ENCODE results near the gene NKD1. TPM values are rescaled to one million over a fixed set of nuclear protein-coding genes. Genes with fewer than 3 reads are reported as not detected.
A peak's percentile ranks its signal among the peaks of the same experiment; 100 is the strongest.

The NKD1 gene
- total RNA-seq, 2 experiments from 2014 or later = 0.91 to 1.1 TPM

DNA sequence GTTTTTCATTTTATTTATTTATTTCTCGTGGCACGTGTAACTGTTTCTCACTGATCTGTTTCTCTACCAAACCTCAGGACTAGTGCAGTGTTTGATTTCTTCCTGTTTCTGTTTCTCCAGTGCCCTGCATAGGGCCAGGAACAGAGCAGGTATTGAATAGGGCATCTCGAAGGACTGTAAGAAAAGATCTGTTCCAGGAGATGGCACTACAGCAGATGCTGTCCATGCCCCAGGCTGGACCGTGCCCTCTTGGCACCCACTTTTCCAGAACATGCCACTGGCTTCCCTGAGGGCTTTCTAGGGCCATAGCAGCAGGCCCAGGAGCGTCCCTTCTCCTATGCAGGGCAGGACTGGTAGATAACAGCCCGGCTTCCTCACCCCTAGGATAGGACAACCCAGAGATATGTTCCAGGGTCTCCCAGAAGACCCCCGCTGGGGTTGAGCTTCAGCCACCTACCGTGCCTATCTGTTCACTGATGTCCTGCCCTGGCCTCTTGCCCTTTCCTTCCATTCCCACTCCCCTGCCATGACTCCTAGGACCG lies 128.6 kb downstream of the NKD1 start:
- Mint-ChIP-seq H3K4me1 (peaks cover 41% of the 10 kb centered on the region), H3K27ac (peak overlapping the region; percentile 61), H3K4me3 (no peak overlapping the region), H3K9me3 (peaks cover 12% of the 10 kb centered on the region), H3K27me3 (no peaks in the 10 kb centered on the region), H3K36me3 (peaks cover 65% of the 10 kb centered on the region)
- POLR2A ChIA-PET = interaction anchor here (0.5 to 6.7 kb wide), 2 partner anchors 9 to 69 kb away, joined by 6 to 69 read pairs; no protein-coding TSS in a partner anchor
- no peak for ATAC-seq (ENCODE audit: low read depth)
- DNase-seq = no peak

GRCh38 chr16:50677351-50677750 lies 129.2 kb downstream of the NKD1 start:
- Mint-ChIP-seq H3K36me3 (peaks cover 59% of the 10 kb centered on the region), H3K4me1 (peaks cover 46% of the 10 kb centered on the region), H3K27me3 (no peaks in the 10 kb centered on the region), H3K4me3 (peak overlapping the region; percentile 28), H3K9me3 (peaks cover 9% of the 10 kb centered on the region), H3K27ac (peak overlapping the region; percentile 36)
- POLR2A ChIA-PET = interaction anchor here (0.5 to 6.7 kb wide), 2 partner anchors 10 to 68 kb away, joined by 6 to 69 read pairs; no protein-coding TSS in a partner anchor
- ATAC-seq (ENCODE audit: low read depth) (no peak), DNase-seq (no peak)

GRCh38 chr16:50678531-50678930 lies 130.3 kb downstream of the NKD1 start:
- peaks cover 49% of the 10 kb centered on the region for H3K36me3 Mint-ChIP-seq
- ATAC-seq (ENCODE audit: low read depth) = no peak

GRCh38 chr16:50679266-50679665 lies 131.1 kb downstream of the NKD1 start:
- ATAC-seq (ENCODE audit: low read depth) = no peak
- POLR2A ChIA-PET = interaction anchor here (1.2 to 8.1 kb wide), 4 partner anchors 8 to 79 kb away, joined by 4 to 112 read pairs (median 42); partner anchors contain the start of gene CYLD
- Mint-ChIP-seq H3K36me3 (peaks cover 45% of the 10 kb centered on the region), H3K9me3 (peaks cover 1% of the 10 kb centered on the region), H3K27ac (peak overlapping the region; percentile 89), H3K4me1 (peaks cover 63% of the 10 kb centered on the region), H3K4me3 (peak overlapping the region; percentile 92), H3K27me3 (no peaks in the 10 kb centered on the region)
- no peak for DNase-seq

More at GRCh38 chr16:50678531-50678930, 130.3 kb downstream of the NKD1 start:
- Mint-ChIP-seq H3K27ac (peak overlapping the region; percentile 19), H3K4me3 (peak overlapping the region; percentile 92), H3K27me3 (no peaks in the 10 kb centered on the region), H3K9me3 (peaks cover 3% of the 10 kb centered on the region), H3K4me1 (peaks cover 55% of the 10 kb centered on the region)
- POLR2A ChIA-PET = interaction anchor here (1.2 to 8.1 kb wide), 3 partner anchors 11 to 79 kb away, joined by 4 to 112 read pairs (median 69); partner anchors contain the start of gene CYLD
- DNase-seq = no peak

GRCh38 chr16:50679676-50680555 lies 131.7 kb downstream of the NKD1 start:
- peak overlapping the region; percentile 89 for H3K27ac Mint-ChIP-seq
- ATAC-seq (ENCODE audit: low read depth) (no peak), DNase-seq (no peak)
- POLR2A ChIA-PET = interaction anchor here (1.2 to 8.1 kb wide), 6 partner anchors 8 to 406 kb away, joined by 3 to 112 read pairs (median 9); partner anchors contain the start of genes CYLD and NOD2
- peaks cover 68% of the 10 kb centered on the region for H3K4me1 Mint-ChIP-seq
- peaks cover 39% of the 10 kb centered on the region for H3K36me3 Mint-ChIP-seq
- H3K9me3 Mint-ChIP-seq = no peaks in the 10 kb centered on the region
- H3K27me3 Mint-ChIP-seq = no peaks in the 10 kb centered on the region
- H3K4me3 Mint-ChIP-seq = peak overlapping the region; percentile 92

- peak; percentile 29 for DNase-seq
- peak overlapping the region; percentile 89 for H3K27ac Mint-ChIP-seq
- H3K27me3 Mint-ChIP-seq = no peaks in the 10 kb centered on the region
- H3K36me3 Mint-ChIP-seq = peaks cover 34% of the 10 kb centered on the region
- H3K9me3 Mint-ChIP-seq = no peaks in the 10 kb centered on the region
- H3K4me1 Mint-ChIP-seq = peaks cover 74% of the 10 kb centered on the region
- ATAC-seq (ENCODE audit: low read depth) = no peak
- peak overlapping the region; percentile 92 for H3K4me3 Mint-ChIP-seq
- POLR2A ChIA-PET = interaction anchor here (1.2 to 8.1 kb wide), 5 partner anchors 9 to 406 kb away, joined by 3 to 112 read pairs (median 14); partner anchors contain the start of genes CYLD and NOD2
These were observed 132.3 kb downstream of the NKD1 start for GRCh38 chr16:50680556-50680893.

GRCh38 chr16:50681021-50681885 lies 133.1 kb downstream of the NKD1 start, which contains the start of gene SNX20:
SNX20 (minus strand) TSS chr16:50681312; CDS start chr16:50677526, 3,786 bp downstream.
- no peaks in the 10 kb centered on the region for H3K27me3 Mint-ChIP-seq
- POLR2A ChIA-PET = interaction anchor here (0.6 to 8.1 kb wide), 8 partner anchors 10 to 413 kb away, joined by 3 to 112 read pairs (median 5); partner anchors contain the start of genes CYLD and NOD2
- no peaks in the 10 kb centered on the region for H3K9me3 Mint-ChIP-seq
- peaks cover 26% of the 10 kb centered on the region for H3K36me3 Mint-ChIP-seq
- H3K4me1 Mint-ChIP-seq = peaks cover 73% of the 10 kb centered on the region
- peak within 1 kb of the TSS; percentile 92 for H3K4me3 Mint-ChIP-seq
- H3K27ac Mint-ChIP-seq = peak within 1 kb of the TSS; percentile 89
- peak; percentile 64 for DNase-seq
- peak; percentile 66 for ATAC-seq (ENCODE audit: low read depth)

- Mint-ChIP-seq H3K4me1 (peaks cover 55% of the 10 kb centered on the region), H3K9me3 (no peaks in the 10 kb centered on the region), H3K27me3 (no peaks in the 10 kb centered on the region), H3K4me3 (peak overlapping the region; percentile 72), H3K36me3 (peaks cover 6% of the 10 kb centered on the region), H3K27ac (peak overlapping the region; percentile 88)
- POLR2A ChIA-PET = interaction anchor here (2.9 to 8.1 kb wide), 2 partner anchors 16 to 60 kb away, joined by 21 to 112 read pairs; partner anchors contain the start of gene CYLD
- ATAC-seq (ENCODE audit: low read depth) (peak; percentile 57), DNase-seq (peak; percentile 68)
These were observed 135.6 kb downstream of the NKD1 start for GRCh38 chr16:50683689-50684374.

DNA sequence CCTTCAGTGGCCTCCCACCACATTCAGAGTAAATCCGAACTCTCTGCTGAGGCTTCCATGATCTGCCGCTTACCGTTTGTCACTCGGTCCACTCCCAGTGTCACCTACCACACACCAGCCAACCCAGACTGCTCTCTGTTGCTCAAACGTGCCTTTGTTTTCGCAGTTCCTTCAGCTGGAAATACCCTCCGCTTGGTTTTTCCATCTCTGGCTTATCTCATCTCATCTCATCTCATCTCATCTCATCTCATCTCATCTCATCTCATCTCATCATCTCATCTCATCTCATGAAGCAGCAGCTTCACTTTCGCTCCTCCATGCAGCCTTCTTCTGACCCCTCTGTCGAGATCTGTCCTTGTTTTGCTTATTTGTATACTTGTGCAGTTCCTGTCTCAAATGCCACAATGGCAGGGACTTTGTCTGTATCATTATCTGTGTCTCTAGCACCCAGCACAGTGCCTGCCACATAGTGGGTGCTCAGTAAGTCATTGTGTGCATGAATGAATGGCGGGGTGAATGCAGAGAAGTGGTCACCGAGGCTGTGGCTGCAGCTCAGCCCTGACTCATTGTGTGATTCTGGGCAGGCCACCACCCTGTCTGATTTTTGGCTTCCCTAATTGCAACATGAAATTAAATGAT lies 136.7 kb downstream of the NKD1 start:
- Mint-ChIP-seq H3K4me1 (peaks cover 49% of the 10 kb centered on the region), H3K9me3 (no peaks in the 10 kb centered on the region), H3K36me3 (peaks cover 5% of the 10 kb centered on the region), H3K4me3 (peak overlapping the region; percentile 58), H3K27me3 (no peaks in the 10 kb centered on the region), H3K27ac (peak overlapping the region; percentile 88)
- no peak for DNase-seq
- POLR2A ChIA-PET = interaction anchor here (1.1 to 8.1 kb wide), 3 partner anchors 13 to 59 kb away, joined by 3 to 112 read pairs (median 21); partner anchors contain the start of gene CYLD
- no peak for ATAC-seq (ENCODE audit: low read depth)

GRCh38 chr16:50685462-50686063 lies 137.4 kb downstream of the NKD1 start:
- Mint-ChIP-seq H3K4me3 (peak overlapping the region; percentile 58), H3K9me3 (no peaks in the 10 kb centered on the region), H3K27ac (peak overlapping the region; percentile 88), H3K36me3 (peaks cover 2% of the 10 kb centered on the region), H3K4me1 (peaks cover 45% of the 10 kb centered on the region), H3K27me3 (no peaks in the 10 kb centered on the region)
- DNase-seq = no peak
- ATAC-seq (ENCODE audit: low read depth) = no peak
- POLR2A ChIA-PET = interaction anchor here (1.1 to 8.1 kb wide), 3 partner anchors 12 to 59 kb away, joined by 3 to 112 read pairs (median 21); partner anchors contain the start of gene CYLD

GRCh38 chr16:50688083-50688482 lies 139.9 kb downstream of the NKD1 start:
- Mint-ChIP-seq H3K27ac (no peak overlapping the region), H3K9me3 (no peaks in the 10 kb centered on the region), H3K4me1 (peaks cover 32% of the 10 kb centered on the region), H3K27me3 (peaks cover 9% of the 10 kb centered on the region), H3K36me3 (peaks cover 2% of the 10 kb centered on the region), H3K4me3 (no peak overlapping the region)
- POLR2A ChIA-PET = interaction anchor here (0.7 kb wide), 1 partner anchor 53 kb away, joined by 3 read pairs; the partner anchor contains the start of gene CYLD
- ATAC-seq (ENCODE audit: low read depth) (no peak), DNase-seq (no peak)
